GM18526 (cell line): ENCODE data around the gene FUBP3.

Source experiments
- POLR2A ChIP-seq: IDR thresholded peaks from 3 replicates; pipeline ENCODE4 v1.6.1; 2011; ENCODE audit not compliant: insufficient read length; ENCODE audit errors: extremely low read depth

The FUBP3 gene

DNA sequence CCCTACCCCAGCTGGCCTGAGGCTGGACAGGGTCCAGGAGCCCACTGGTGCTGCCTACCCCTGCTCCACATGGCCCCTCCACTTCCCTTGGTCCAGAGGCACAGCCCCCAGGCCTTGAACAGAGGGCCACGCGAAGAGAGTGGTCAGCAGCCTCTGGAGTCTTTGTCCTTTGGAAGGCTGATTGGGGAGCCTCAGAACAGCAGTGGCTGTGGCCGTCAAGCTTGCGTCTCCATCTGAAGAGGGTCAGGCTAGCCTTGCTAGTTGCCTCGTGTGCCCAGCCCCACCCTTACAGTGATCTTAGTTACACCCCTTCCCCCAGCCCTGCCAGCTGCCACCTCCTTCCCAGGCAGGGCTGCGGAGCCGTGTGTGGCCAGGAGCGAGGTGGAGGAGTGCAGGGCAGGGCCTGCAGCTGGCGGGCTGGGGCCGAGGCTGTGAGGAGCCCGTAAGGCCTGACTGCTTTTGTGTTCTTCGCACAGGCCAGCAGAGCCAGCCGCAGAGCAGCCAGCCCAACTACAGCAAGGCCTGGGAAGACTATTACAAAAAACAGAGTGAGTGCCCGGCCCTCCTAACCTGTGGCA is 54.9 kb downstream of the FUBP3 start:
- no peak for TF ChIP-seq POLR2A

DNA sequence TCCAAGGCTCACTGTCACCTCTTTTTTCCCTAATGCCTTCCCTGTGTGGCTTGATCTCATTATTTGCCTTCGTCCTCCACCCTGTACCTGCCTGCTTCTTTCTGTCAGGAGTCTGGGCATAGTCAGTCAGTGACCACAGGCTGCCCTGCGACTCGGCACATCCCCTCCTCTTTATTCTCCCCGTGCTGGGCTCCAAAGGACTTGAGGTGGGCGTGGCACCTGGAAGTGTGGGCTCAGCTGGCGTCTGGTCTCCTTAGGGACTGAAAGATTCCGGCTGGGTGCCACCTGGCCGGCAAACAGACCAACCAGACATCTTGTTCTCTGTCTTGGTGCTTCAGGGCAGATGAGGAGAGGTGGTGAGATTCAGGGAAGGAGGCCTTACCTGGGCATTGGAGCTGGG is 55.4 kb downstream of the FUBP3 start:
- no peak for TF ChIP-seq POLR2A

GRCh38 chr9:130635306-130635705 is 55.9 kb downstream of the FUBP3 start:
- TF ChIP-seq POLR2A, result no peak

DNA sequence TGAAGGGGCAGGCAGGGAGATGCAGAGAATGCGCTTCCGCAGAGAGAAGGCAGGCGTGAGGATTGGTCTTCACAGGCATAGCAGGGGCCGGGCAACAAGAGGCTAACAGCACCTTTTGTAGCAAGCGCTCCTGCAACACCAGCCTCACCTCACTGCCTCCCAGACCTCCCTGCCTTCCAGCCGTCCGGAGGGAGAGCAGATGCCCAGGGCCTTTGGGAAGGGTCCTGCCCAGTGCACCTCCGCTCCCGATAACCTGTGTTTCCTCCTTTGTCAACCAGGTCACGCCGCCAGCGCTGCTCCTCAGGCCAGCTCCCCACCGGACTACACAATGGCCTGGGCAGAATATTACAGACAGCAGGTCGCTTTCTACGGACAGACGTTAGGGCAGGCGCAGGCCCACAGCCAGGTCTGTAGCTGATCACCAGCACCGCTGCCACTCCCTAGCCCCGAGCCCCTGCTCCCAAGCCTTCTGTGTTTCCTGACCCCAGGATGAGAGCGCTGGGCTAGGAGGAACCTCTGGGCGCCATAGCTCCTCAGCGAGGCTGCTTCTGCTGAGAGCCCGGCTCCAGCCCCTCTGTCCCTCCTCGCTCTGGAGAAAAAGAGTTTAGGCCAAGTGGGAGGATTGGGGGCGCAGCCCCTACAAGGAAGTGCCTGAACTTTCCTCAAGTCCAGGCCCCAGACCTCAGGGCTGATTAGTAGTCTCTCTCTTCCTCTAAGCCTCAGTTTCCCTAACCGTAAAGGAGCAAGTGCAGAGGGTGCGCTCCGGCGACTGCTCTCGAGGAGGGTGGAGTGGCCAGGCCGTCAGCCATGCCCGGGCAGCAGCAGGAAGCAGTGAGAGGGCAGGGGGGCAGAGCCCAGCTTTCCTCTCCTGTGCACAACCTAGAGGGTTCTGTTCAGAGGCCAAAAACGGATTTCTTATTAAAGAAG is 56.6 kb downstream of the FUBP3 start:
- TF ChIP-seq POLR2A, result no peak

DNA sequence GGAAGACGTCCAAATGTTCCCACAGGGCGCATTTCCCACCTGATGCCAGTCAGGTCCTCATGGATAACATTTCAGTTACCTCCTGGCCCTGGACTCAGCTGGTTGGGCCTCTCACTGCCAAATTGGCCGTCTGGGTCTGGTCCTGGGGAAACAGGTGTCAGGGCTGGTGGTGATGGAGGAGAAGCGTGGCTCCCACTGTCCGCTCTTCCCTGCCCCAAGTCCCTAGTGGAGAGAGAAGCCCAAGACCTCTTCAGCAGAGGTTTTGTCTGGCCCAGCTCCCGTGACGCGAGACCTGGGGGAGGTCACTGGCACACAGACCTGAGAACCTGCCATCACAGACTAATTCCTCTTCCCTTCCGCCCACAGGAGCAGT is 57.3 kb downstream of the FUBP3 start:
- no peak for TF ChIP-seq POLR2A

- no peak for TF ChIP-seq POLR2A
Measured at GRCh38 chr9:130638284-130639123, 59.1 kb downstream of the FUBP3 start.

GRCh38 chr9:130639124-130639765 is 59.9 kb downstream of the FUBP3 start:
- TF ChIP-seq POLR2A, result no peak

DNA sequence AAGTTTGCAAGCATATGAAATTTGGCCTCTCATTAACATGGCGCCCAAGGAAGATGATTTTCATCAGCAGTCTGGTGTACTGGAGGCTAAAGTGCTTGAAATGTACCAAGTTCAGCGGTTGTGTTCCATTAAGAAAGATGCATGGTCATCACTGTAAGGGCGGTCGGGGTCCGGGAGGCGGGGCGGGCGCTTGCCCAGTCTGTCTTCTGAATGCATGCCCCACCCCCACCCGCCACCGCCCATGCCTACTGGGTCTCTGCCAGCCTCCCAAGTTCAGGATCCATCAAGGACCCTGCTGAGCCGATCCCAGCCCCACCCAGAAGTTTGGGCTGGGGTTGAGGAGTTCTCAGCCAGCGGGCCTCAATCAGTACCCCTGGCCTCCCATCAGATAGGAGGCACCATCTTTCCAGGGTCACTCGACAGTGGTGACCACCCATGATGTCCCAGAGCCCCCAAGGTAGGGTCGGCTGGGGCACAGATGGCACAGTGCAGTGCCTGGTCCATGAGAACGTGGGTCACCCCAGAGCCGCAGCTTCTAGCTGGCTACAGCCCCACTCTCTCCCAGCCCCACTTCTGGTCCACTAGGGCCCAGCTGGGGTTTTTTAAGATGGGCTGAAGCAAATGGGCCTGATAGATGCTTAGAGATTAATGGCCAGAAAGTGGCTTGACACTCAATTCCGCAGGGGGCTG is 60.6 kb downstream of the FUBP3 start:
- no peak for TF ChIP-seq POLR2A

GRCh38 chr9:130640681-130641080 is 61.3 kb downstream of the FUBP3 start:
- TF ChIP-seq POLR2A, result no peak

DNA sequence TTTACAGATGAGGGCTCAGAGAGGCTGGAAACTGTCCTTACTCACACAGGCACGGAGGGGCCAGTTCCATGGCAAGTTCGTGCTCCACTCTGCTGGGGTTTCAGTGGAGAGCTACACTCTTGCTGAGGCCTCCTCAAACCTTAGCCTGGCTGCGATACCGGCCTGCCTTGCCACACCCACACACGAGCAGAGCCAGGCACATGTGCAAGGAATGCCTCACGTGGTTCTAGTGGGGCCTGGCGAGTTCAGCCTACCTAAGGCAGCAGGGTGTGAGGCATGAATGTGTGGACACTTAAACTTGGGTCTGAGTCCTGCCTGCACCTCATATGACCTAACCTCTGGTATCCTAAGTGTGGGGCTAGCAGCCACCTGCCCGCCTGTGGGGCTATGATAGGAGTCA is 63.5 kb downstream of the FUBP3 start:
- TF ChIP-seq POLR2A, result no peak

GRCh38 chr9:130651221-130651620 is 71.8 kb downstream of the FUBP3 start:
- TF ChIP-seq POLR2A, result no peak

- no peak for TF ChIP-seq POLR2A
Measured at GRCh38 chr9:130651752-130652151, 72.4 kb downstream of the FUBP3 start.

GRCh38 chr9:130654879-130655278 is 75.5 kb downstream of the FUBP3 start:
- TF ChIP-seq POLR2A, result no peak

DNA sequence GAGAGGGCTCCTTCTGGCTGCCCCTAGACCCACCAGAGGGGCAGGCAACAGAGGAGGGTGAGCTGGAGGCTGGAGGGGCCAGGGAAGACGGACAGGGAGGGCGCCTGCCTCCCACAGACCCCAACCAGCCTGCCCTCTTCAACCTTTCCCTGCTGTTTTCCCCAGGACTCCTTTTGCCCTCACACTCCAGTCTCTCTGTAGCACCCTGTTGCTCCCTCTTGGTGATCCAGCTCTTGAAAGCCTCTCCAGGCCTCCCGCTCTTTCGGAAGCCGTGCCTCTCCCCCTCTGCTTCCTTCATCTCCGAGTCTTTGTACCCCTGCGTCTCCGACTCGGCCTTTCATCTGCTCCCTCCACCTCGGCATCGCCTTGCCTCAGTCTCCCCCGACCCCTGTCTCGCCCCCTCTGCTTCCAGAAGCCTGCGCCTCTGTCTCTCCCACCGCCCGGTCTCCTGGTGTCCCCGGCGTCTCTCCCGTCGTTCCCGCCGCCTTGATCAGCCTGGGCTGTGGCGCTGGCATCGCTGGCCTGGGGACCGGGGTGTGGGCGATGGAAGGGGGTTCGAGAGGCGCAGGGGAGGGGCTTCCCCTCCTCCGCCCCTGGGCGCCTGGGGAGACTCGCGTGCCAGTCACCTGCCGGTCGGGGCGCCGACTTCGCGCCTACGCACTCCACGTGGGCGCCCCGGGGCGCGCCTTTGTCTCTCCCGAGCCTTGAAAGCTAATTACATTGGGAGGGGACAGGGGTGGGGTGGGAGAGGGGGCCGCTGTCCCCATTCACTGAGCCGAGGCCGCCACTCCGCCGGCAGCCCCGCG is 79.7 kb downstream of the FUBP3 start:
- no peak for TF ChIP-seq POLR2A
